Measurements from ENCODE around the gene POLR3A.
"Not testable (repeated sequence)": the region's sequence is repeated elsewhere in the genome, so short reads cannot be mapped to it uniquely, and the experiment has no call there.

Gene POLR3A

GRCh38 chr10:78007172-78007571, 22.1 kb downstream of the POLR3A start:
- no peak for FAIRE-seq
- TF ChIP-seq, protein P1, sequence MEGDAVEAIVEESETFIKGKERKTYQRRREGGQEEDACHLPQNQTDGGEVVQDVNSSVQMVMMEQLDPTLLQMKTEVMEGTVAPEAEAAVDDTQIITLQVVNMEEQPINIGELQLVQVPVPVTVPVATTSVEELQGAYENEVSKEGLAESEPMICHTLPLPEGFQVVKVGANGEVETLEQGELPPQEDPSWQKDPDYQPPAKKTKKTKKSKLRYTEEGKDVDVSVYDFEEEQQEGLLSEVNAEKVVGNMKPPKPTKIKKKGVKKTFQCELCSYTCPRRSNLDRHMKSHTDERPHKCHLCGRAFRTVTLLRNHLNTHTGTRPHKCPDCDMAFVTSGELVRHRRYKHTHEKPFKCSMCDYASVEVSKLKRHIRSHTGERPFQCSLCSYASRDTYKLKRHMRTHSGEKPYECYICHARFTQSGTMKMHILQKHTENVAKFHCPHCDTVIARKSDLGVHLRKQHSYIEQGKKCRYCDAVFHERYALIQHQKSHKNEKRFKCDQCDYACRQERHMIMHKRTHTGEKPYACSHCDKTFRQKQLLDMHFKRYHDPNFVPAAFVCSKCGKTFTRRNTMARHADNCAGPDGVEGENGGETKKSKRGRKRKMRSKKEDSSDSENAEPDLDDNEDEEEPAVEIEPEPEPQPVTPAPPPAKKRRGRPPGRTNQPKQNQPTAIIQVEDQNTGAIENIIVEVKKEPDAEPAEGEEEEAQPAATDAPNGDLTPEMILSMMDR (IDR thresholded peaks at IDR 0.05; ENCODE audit: insufficient read depth, missing control alignments): no peak

GRCh38 chr10:78004215-78005026, 24.9 kb downstream of the POLR3A start:
- DNase-seq (ENCODE audit: insufficient read length, low spot score): no peak
- no peak for FAIRE-seq
- TF ChIP-seq, protein P1 (IDR thresholded peaks at IDR 0.05; ENCODE audit: insufficient read depth, missing control alignments): no peak

More at GRCh38 chr10:78007172-78007571, 22.1 kb downstream of the POLR3A start:
- no peak for DNase-seq (ENCODE audit: insufficient read length, low spot score)

- DNase-seq (ENCODE audit: insufficient read length, low spot score) (no peak), FAIRE-seq (no peak)
- TF ChIP-seq, protein P1 (IDR thresholded peaks at IDR 0.05; ENCODE audit: insufficient read depth, missing control alignments): no peak
These were observed 26.6 kb downstream of the POLR3A start for GRCh38 chr10:78002541-78003288.

DNA sequence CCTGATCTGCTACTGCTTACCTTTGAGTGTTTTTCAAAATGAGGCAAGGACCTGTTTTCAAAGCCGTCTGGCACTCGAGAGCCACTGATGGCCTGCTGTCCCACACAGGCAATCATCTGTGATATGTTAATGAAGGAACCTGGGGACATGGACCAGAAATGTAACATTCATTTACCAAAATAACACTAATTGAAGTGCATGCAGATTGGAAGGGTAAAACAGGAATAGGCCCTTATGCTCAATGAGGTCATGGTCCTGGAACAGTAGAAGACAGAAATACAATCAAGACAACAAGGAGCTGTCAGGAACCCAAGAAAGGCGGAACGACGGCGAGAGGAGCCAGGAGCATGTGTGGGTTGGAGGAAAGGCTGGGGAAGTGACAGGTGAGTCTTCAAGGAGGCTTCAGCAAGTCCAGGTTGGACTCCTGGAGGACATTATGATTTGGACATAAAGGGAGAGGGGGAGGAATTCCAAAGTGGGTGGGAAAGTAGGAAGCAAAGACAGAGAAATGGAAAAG, 28.3 kb downstream of the POLR3A start:
- DNase-seq (ENCODE audit: insufficient read length, low spot score) (no peak), FAIRE-seq (no peak)
- TF ChIP-seq, protein P1 (IDR thresholded peaks at IDR 0.05; ENCODE audit: insufficient read depth, missing control alignments): no peak

DNA sequence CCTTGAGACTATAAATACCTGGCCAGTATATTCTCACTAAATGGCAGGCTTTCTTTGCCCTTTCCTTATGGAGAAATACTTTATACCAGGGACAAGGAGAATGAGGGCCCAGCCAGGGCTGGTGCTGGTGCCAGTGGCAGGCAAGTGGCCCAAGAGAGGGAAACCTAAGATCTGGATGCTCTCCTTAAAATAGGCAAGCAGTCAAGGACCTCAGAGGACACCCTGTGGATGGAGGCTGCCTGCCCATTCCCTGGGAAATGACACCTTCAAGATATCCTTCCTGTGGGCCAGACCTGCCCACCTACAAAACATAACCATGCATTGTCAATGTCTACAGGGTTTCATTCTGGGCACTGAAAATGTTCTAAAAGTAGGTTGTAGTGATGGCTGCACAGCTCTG, 29.1 kb downstream of the POLR3A start:
- DNase-seq (ENCODE audit: insufficient read length, low spot score) (no peak), FAIRE-seq (no peak)
- TF ChIP-seq, protein P1 (IDR thresholded peaks at IDR 0.05; ENCODE audit: insufficient read depth, missing control alignments): no peak

- DNase-seq (ENCODE audit: insufficient read length, low spot score); FAIRE-seq: not testable (repeated sequence)
These were observed 30.5 kb downstream of the POLR3A start for GRCh38 chr10:77998780-77999179.

GRCh38 chr10:77993620-77994019, 35.7 kb downstream of the POLR3A start:
- FAIRE-seq (no peak), DNase-seq (ENCODE audit: insufficient read length, low spot score) (no peak)
- TF ChIP-seq, protein P1 (IDR thresholded peaks at IDR 0.05; ENCODE audit: insufficient read depth, missing control alignments): no peak
